ENCODE data around the gene ANKS1A.
"Not testable (repeated sequence)": the region's sequence is repeated elsewhere in the genome, so short reads cannot be mapped to it uniquely, and the experiment has no call there.

The ANKS1A gene

DNA sequence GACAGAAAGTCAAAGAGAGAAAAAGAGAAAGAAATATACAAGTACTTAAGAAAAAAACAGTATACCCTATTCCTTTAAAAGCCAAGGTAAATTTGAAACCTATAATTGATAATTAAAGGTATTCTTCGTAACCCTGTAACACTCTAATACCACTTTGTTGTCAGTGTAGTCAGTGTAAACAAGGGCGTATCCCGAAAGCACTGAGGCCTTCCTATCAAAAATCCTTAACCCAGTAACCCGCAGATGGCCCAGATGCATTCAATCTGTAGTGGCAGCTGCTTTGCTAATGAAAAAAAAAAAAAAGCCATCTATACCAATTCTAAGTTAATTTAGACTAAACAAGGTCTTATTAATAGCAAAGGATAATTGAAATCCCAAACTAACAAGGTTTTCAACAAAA is 110.9 kb downstream of the ANKS1A start:
- not testable (repeated sequence) for DNase-seq

DNA sequence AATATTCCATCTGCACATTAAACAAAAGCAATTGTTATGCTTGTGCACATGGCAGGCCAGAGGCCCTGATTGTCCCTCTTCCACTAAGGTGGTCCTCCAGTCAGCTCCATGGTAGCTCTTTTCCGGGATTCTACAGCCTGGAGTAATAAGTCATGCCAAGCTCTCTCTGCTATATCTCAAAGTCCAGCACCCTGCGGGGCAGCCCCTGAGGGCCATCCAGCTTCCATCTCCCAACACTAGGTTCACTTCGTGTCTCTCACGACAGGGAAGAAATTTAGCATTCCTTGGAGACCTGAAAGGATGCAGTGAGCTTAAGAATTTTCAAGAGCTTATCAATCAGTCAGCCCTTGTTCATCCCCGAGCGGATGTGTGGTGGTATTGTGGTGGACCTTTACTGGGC is 112.3 kb downstream of the ANKS1A start:
- not testable (repeated sequence) for DNase-seq

DNA sequence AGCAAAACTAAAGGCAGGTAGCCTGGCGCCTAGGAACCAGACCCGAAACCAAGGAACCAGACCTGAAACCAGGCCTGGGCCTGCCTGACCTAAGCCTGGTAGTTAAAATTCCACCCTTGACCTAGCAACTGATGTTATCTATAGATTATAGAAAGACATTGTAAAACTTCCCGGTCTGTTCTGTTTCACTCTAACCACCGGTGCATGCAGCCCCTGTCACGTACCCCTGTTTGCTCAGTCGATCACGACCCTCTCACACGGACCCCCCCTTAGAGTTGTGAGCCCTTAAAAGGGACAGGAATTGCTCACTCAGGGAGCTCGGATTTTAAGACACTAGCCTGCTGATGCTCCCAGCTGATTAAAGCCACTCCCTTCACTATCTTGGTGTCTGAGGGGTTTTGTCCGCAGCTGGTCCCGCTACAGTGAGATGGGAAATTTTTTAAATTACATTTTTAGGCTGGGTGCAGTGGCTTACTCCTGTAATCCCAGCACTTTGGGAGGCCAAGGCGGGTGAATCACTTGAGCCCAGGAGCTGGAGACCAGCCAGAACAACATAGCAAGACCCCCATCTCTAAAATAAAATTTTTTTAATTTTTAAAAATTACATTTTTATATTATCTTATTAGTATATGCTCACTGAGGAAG is 115.0 kb downstream of the ANKS1A start:
- not testable (repeated sequence) for DNase-seq

GRCh38 chr6:35007016-35007415 is 118.0 kb downstream of the ANKS1A start:
- DNase-seq = no peak

- no peak for DNase-seq
These were observed 119.8 kb downstream of the ANKS1A start for GRCh38 chr6:35008858-35009257.

- DNase-seq = no peak
These were observed 122.3 kb downstream of the ANKS1A start for GRCh38 chr6:35011096-35012041.

- DNase-seq = no peak
These were observed 124.6 kb downstream of the ANKS1A start for GRCh38 chr6:35013701-35014100.

DNA sequence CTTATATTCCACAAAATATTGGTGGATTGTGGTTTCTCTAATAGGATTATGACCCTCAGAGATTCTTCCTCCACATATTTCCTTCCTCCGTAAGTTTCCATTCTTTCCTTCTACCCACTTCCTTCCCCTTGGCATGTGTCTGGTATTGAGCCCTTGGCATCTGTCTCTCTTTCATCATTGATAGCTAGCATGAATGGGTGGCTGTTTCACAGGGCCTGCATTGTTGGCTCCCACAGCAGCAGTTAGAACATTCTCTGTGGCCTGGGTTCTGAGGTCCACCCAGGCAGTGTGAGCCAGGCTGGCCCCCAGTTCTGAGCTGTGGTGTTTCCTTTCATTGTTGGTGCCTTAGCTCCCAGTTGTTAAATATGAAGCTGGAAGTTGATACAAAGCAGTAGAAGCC is 125.3 kb downstream of the ANKS1A start:
- DNase-seq = no peak

DNA sequence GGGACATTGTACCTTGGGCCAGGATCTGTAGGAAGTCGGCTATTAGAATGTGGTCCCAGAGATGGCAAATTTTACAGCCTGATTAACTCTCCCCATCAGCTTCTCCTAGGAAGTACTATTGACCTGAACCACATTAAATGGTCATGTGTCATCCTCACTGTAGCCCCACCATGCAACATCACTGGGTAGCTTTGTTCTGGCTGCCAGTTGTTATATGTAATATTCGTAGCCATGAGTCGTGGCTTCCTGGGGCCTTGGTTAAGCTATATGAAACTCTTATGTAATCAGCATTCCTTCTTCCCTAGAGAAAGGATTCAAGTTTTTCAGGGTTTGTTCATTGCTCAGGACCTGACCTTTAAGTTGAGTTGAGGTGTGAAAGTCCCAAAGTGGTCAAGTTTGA is 125.7 kb downstream of the ANKS1A start:
- no peak for DNase-seq

DNA sequence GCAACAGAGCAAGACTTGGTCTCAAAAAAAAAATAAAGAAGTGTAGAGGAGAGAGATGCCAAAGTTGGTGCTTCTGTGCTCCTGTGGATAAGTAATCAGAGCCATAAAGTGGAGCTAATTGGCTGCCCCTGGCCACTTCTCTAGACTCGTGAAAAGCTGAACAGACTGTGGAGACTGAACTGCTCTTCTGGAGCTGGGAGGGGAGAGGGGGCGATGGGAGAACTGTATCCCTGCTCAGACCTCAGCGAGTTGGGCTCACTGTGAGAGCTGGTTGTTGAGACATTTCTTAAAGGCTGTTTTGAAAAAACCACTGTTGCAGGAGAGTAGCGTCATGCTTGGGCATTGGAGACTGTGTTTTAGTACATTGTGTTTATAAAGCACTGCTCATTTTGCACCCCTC is 126.4 kb downstream of the ANKS1A start:
- no peak for DNase-seq

GRCh38 chr6:35015996-35016395 is 126.9 kb downstream of the ANKS1A start:
- no peak for DNase-seq

DNA sequence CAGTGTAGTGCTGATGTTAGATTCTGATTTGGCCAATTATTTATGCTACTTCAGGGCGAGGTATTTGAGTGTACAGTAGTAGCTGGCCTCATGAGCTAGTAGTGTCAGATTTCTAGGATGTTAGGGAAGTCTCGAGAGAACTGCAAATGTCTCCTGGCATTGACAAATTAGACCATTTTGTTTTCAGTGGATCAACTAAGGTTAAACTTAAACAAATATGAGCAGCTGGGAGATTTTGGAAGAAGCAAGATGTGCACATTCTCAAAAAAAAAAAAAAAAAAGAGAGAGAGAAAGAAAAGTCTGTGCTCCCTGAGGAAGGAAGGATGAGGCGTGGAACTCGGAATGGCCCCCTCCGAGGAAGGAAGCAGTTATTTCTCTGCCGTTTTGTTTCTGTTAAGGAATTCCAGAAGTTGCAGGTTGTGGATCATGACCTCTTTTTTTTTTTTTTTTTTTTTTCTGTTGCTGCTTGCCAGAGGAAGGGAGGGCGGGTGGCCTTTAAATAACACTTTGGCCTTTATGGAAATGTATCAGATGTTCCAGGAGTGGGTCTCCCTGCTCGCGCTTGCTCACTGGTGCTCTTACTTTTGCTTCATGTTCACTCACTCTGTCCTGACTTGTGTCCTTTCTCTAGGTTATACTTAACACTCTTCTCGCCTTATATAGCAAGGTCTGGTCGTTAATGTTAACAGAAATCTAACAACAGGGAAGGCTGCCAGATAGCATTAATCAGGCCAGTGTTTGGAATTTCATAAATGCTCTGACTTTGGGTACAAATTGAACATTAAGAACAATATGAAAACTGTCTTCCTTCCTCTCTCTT is 127.7 kb downstream of the ANKS1A start:
- DNase-seq = no peak

DNA sequence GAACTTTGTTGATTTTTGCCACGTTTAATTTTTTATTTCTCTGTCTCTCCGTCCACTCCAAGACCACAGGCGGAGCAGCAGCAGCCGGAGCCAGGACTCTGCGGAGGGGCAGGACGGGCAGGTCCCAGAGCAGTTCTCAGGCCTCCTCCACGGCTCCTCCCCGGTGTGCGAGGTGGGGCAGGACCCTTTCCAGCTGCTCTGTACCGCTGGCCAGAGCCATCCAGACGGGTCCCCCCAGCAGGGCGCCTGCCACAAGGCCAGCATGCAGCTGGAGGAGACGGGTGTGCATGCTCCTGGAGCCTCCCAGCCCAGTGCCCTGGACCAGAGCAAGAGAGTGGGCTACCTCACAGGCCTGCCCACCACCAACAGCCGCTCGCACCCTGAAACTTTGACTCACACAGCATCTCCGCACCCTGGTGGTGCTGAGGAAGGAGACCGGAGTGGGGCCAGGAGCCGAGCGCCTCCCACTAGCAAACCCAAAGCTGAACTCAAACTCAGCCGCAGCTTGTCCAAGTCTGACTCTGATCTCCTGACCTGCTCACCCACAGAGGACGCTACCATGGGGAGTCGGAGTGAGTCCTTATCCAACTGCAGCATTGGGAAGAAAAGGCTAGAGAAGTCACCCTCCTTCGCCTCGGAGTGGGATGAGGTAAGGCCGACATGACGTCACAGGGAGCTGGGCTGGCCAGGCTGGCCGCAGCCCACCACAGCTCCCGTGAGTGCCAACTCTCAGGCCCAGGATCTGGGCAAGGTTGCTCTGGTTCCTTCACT is 128.5 kb downstream of the ANKS1A start:
- DNase-seq = no peak

DNA sequence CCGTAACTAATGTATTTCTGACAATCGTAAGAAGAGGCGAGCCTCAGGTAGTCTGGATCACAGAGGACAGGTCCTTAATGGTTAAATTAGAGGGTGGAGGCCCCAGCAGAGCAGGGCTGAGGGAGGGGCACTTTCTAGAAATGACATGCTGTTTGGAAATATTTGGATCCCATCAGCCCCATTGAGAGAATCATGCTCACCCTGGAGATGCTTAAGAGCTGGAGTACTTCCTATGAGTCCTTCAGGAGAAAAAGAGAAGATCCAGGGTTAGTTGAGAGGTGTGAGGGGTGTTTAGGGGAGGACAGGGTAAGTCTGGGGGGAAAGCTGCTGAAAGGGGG is 129.1 kb downstream of the ANKS1A start:
- DNase-seq = no peak

DNA sequence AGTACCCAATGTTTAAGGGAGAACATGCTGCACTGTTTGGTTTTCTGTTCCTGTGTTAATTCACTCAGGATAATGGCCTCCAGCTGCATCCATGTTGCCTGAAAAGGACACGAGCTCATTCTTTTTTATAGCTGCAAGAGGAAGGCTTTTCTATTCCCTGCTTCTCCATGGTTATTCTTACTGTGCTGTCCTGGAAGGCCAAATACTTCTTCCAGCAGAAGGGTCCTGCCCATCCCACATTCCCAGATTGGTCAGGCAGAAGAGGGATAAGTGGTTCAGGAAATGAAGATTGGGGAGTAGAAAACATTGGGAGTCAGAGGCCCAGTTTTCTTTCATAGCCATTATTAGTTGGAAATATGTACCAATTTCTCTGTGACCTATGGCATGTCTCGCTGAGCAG is 129.7 kb downstream of the ANKS1A start:
- DNase-seq = no peak

- no peak for DNase-seq
These were observed 130.1 kb downstream of the ANKS1A start for GRCh38 chr6:35019171-35019570.

DNA sequence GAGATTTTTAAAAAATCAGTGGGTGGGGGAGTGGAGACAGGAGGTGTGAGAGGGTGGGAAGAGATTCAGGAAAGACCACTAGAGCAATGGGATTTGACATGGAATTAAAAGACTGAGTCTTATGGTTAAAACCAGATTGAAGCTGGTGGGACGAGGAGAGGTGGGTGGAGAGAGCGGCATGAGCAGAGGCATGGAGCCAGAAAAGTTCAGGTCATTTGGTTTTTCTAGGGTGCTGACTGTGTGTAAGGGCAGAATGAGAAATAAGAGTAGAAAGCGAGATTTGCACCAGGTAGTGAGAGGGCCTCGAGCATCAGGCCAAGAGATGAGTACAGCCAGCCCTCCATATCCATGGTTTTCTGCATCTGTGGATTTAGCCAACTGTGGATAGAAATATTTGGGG is 130.8 kb downstream of the ANKS1A start:
- DNase-seq = no peak

- DNase-seq = no peak
These were observed 131.9 kb downstream of the ANKS1A start for GRCh38 chr6:35021004-35021403.

DNA sequence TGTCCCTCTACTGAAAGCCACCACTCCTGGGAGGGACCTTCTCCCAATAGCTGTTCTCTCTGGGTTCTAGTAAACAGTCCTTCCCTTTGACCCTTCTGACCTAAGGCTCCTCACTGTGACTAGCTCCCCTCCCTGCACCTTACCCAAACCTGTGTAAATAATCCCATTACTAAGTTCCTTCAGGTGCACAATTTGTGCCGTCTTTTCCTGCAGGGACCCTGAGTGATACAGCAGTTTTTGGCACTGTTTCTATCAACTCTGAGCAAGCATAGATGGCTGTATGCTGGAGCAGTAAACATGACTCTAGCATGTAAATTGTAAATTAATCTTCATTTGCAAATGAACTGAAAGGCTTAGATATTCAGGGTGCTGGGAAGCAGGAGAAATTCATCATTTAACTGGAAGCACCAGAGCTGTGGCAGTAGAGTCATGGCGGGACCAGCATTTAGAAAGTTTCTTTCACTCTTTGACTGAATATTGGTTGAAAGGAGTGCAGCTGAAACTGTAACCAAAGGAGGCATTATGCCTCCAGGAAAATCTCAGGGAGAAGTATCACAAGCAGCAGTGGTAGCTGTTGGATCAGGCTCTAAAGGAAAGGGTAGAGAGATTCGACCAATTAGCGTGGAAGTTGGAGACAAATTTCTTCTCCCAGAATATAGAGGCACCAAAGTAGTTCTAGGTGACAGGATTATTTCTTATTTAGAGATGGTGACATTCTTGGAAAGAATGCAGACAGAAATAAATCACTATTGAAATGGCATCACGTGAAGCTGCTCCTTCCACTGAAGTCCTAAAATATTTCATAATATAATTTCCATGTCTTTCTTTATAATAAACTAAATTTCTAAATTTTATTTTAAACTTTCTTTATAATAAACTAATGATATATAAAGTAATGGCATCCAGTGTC is 134.3 kb downstream of the ANKS1A start:
- no peak for DNase-seq

GRCh38 chr6:35024551-35025054 is 135.5 kb downstream of the ANKS1A start:
- DNase-seq = no peak

Measured in NCI-H1694 treated with DMSO at 0.1 percent for 48 hours (cell line).